Measurements from ENCODE around the gene EFNA1. TPM values are rescaled to one million over a fixed set of nuclear protein-coding genes. Genes with fewer than 3 reads are reported as not detected.

EFNA1 gene
- total and polyA plus RNA-seq, 2 of the 8 experiments (the other 6 are each of a cell fraction or from before 2014, with no cell fraction given): 4.9 to 14.6 TPM

DNA sequence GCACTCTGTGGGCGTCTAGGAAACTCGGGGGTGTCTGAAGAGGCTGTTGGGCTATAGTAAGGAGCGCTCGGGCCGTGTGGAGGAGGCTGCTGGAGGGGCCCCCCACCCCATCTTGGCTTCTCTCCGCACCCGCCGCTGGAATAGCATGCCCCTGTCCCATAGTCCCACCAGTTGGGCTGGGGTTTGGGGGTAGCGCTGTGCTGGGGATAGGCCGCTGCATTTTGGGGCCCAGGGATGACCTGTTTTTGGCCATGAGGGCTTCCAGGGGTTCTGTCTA is 48.5 kb upstream of the EFNA1 start:
- Histone ChIP-seq H3K27me3 (replicated peaks in 1 of 4; ENCODE audit: control insufficient read depth in 3 of 4, extremely low read depth in 1 of 4, insufficient read depth in 3 of 4, low read length in 3 of 4) (peaks cover 49 to 64% (median 61%) of the 10 kb centered on the region in 4 experiments), H4K20me1 (replicated peaks in 1 of 2; ENCODE audit: control insufficient read depth in 1 of 2, insufficient read depth in 2 of 2, low read length in 2 of 2) (peaks cover 0 to 13% of the 10 kb centered on the region in 2 experiments), H3K79me2 (ENCODE audit: control insufficient read depth in 1 of 2, insufficient read depth in 2 of 2, low read length in 2 of 2) (no peaks in the 10 kb centered on the region), H2AK5ac (ENCODE audit: low read depth, low read length) (0 out of 2 replicates have a peak overlapping the region, but pooled peaks have one; percentile 48), H3K4me2 (ENCODE audit: insufficient read depth in 1 of 2, low read depth in 2 of 2, low read length in 2 of 2) (peak overlapping the region; percentile 93 to 95), H3K4me3 (ENCODE audit: extremely low read depth in 1 of 4, insufficient read depth in 2 of 4, low read depth in 3 of 4, low read length in 4 of 4) (peak overlapping the region; percentile 57 to 77 (median 64)), H3K36me3 (ENCODE audit: control insufficient read depth in 2 of 4, insufficient read depth in 4 of 4, low read length in 3 of 4) (no peaks in the 10 kb centered on the region), H3K27ac (ENCODE audit: low read depth, low read length) (no peak overlapping the region), H2BK5ac (ENCODE audit: low read depth, low read length) (no peak overlapping the region), H3K23me2 (ENCODE audit: low read depth, low read length) (peaks cover 16% of the 10 kb centered on the region; the same call in 1 of the 2 replicates), H2BK15ac (ENCODE audit: low read length) (peak overlapping the region; percentile 46; the same call in 1 of the 2 replicates), H3K9me3 (ENCODE audit: insufficient read depth in 2 of 2, low read depth in 1 of 2, low read length in 1 of 2) (no peaks in the 10 kb centered on the region), H2BK12ac (ENCODE audit: low read depth, low read length) (no peak overlapping the region), H4K91ac (replicated peaks; ENCODE audit: insufficient read length, low read length) (no peak overlapping the region), H3K23ac (ENCODE audit: insufficient read length) (no peak overlapping the region), H3K14ac (ENCODE audit: insufficient read length) (no peak overlapping the region), H3K56ac (replicated peaks; ENCODE audit: insufficient read length, low read depth, low read length) (no peak overlapping the region), H4K8ac (ENCODE audit: extremely low read depth, insufficient read depth, low read length) (no peak overlapping the region), H3K4ac (replicated peaks; ENCODE audit: insufficient read length, low read depth, low read length) (no peak overlapping the region), H2AFZ (ENCODE audit: low read length) (no peak overlapping the region), H2BK20ac (ENCODE audit: low read length) (no peak overlapping the region), H3K79me1 (ENCODE audit: low read depth, low read length) (no peaks in the 10 kb centered on the region), H3K9ac (replicated peaks in 1 of 4; ENCODE audit: extremely low read depth in 1 of 4, low read depth in 3 of 4, low read length in 3 of 4) (no peak overlapping the region), H3K18ac (ENCODE audit: extremely low read depth, low read length) (no peak overlapping the region; the same call in 1 of the 2 replicates), H3K4me1 (replicated peaks in 1 of 4; ENCODE audit: control insufficient read depth in 3 of 4, insufficient read depth in 4 of 4, low read length in 3 of 4) (peaks cover 0 to 36% (median 17%) of the 10 kb centered on the region in 4 experiments; a peak in 6 of 7 replicates), H2BK120ac (replicated peaks; ENCODE audit: low read depth, low read length) (no peak overlapping the region), H4K5ac (ENCODE audit: insufficient read length, low read depth, low read length) (no peak overlapping the region)
- POLR2A ChIA-PET (ENCODE audit: partially characterized antibody): interaction anchor here (0.7 to 2.6 kb wide), 9 partner anchors 9 to 108 kb away, joined by 3 to 21 read pairs (median 4); partner anchors contain the start of genes ADAM15, EFNA4 and SHC1
- no peak for FAIRE-seq
- WGBS, 2 experiments (ENCODE audit: extremely low coverage in 1 of 2, insufficient coverage in 1 of 2, insufficient read length in 1 of 2, insufficient replicate concordance in 2 of 2, low coverage in 1 of 2, low lambda C conversion rate in 2 of 2, missing lambda C conversion rate in 1 of 2): 4% methylated on average over 8 of the region's 10 CpGs; no CpG with 5 or more reads in 1 of the 2 experiments
- TF ChIP-seq PHF8 (conservative IDR thresholded peaks at IDR 0.05; ENCODE audit: low read depth, low read length) (0 out of 2 replicates have a peak, but pooled peaks have one; percentile 5), TBP (IDR thresholded peaks at IDR 0.05; ENCODE audit: low read depth, low read length) (no peak)
- DNase-seq (ENCODE audit: low read depth in 1 of 2, low spot score in 2 of 2): no peak
- CTCF ChIA-PET (ENCODE audit: partially characterized antibody): interaction anchor here (0.5 to 33.9 kb wide), 7 partner anchors 8 to 197 kb away, joined by 3 to 907 read pairs (median 6); partner anchors contain the start of genes ADAM15 and EFNA4

All from H1 (cell line).